PC-3 (cell line): ENCODE results near the gene JTB. TPM values are rescaled to one million over a fixed set of nuclear protein-coding genes. Genes with fewer than 3 reads are reported as not detected.
"Not testable (repeated sequence)": the region's sequence is repeated elsewhere in the genome, so short reads cannot be mapped to it uniquely, and the experiment has no call there.

Experiments used
- ATAC-seq: fragments of 200-7000 bp; cut with Tn5 transposase; 2 replicates; pipeline ENCODE4 v1.9.1; 2020; ENCODE audit warnings: mild to moderate bottlenecking, moderate library complexity
- BruUV-seq: library from RNA; stranded (reverse); fragments of 400-500 nt; replicated peaks from 2 replicates; lab custom pipeline; 2021; lab: Mats Ljungman, UMichigan
- CTCF ChIA-PET: fragments of 300-600 bp; sonication (Branson Sonifier 250); formaldehyde crosslinking; loops from one replicate; lab custom pipeline; 2022; ENCODE audit warnings: antibody characterized with exemption; lab: Charles Lee
- POLR2A ChIA-PET: fragments of 300-600 bp; sonication (Branson Sonifier 250); formaldehyde crosslinking; loops from one replicate; lab custom pipeline; 2022; ENCODE audit warnings: antibody characterized with exemption; ENCODE audit not compliant: unreplicated experiment; lab: Charles Lee
- DNase-seq: peaks from one replicate; pipeline ENCODE4 v3.0.0-alpha.2; 2015
- H2AFZ ChIP-seq: fragments of 300-600 bp; sonication (generic); 2 replicates; pipeline ENCODE4 v1.6.0; 2016; ENCODE audit warnings: antibody characterized with exemption, low read length
- H3F3A ChIP-seq: fragments of 300-600 bp; sonication (generic); one replicate; pipeline ENCODE4 v1.6.0; 2017; ENCODE audit warnings: antibody characterized with exemption, low read length, control low read depth, mild to moderate bottlenecking; ENCODE audit not compliant: unreplicated experiment
- H3K27ac ChIP-seq: fragments of 300-600 bp; sonication (generic); 2 replicates; pipeline ENCODE4 v1.5.1; 2016; ENCODE audit warnings: mild to moderate bottlenecking, low read length
- H3K27me3 ChIP-seq: fragments of 300-600 bp; sonication (generic); 2 replicates; pipeline ENCODE4 v1.6.1; 2016; ENCODE audit warnings: low read length, mixed read lengths
- H3K36me3 ChIP-seq: fragments of 300-600 bp; sonication (generic); 2 replicates; pipeline ENCODE4 v1.6.1; 2016; ENCODE audit warnings: low read depth, mixed run types, low read length, mixed read lengths
- H3K4me1 ChIP-seq: fragments of 300-600 bp; sonication (generic); 2 replicates; pipeline ENCODE4 v1.5.1; 2016; ENCODE audit warnings: low read length; ENCODE audit not compliant: insufficient read depth
- H3K4me2 ChIP-seq: fragments of 300-600 bp; sonication (generic); 2 replicates; pipeline ENCODE4 v1.6.0; 2016; ENCODE audit warnings: low read length
- H3K4me3 ChIP-seq: fragments of 300-600 bp; sonication (generic); 2 replicates; pipeline ENCODE4 v1.5.1; 2016; ENCODE audit warnings: mild to moderate bottlenecking, low read length, mixed read lengths
- H3K79me2 ChIP-seq: fragments of 300-600 bp; sonication (generic); 2 replicates; pipeline ENCODE4 v1.6.1; 2017; ENCODE audit warnings: low read length, mixed read lengths
- H3K9ac ChIP-seq: fragments of 300-600 bp; sonication (generic); 2 replicates; pipeline ENCODE4 v1.6.0; 2016; ENCODE audit warnings: mild to moderate bottlenecking, low read length
- H3K9me2 ChIP-seq: fragments of 300-600 bp; sonication (generic); replicated peaks from 2 replicates; pipeline ENCODE4 v1.6.1; 2016; ENCODE audit warnings: mixed run types, low read length, mixed read lengths
- H3K9me3 ChIP-seq: fragments of 300-600 bp; sonication (generic); 2 replicates; pipeline ENCODE4 v1.6.1; 2016; ENCODE audit warnings: low read length, mixed read lengths
- H4K20me1 ChIP-seq: fragments of 300-600 bp; sonication (generic); 2 replicates; pipeline ENCODE4 v1.6.1; 2016; ENCODE audit warnings: low read length, mixed read lengths
- EZH2 ChIP-seq: fragments of 300-600 bp; sonication (generic); IDR thresholded peaks from one replicate; pipeline ENCODE4 v1.6.1; 2017; ENCODE audit warnings: antibody characterized with exemption, mild to moderate bottlenecking, low read length; ENCODE audit not compliant: unreplicated experiment
- EZH2phosphoT487 ChIP-seq: fragments of 300-600 bp; sonication (generic); IDR thresholded peaks from 2 replicates; pipeline ENCODE4 v1.6.1; 2018; ENCODE audit warnings: mild to moderate bottlenecking, antibody characterized with exemption, low read length, borderline replicate concordance
- intact Hi-C: fragments of 100-400 bp; cut with micrococcal nuclease; formaldehyde crosslinking; loops from 2 replicates; pipeline ENCODE4 v1.9.0; 2023
- total RNA-seq: library from RNA; depleted of rRNA; stranded (reverse); fragments of >200 nt; gene quantifications from 2 replicates; pipeline ENCODE4 v1.2.3, GENCODE V29; 2014
- TF ChIP-seq, protein P1 (sequence below): fragments of 300-600 bp; sonication (generic); conservative IDR thresholded peaks from 2 replicates; pipeline ENCODE4 v1.5.1; 2017; ENCODE audit warnings: antibody characterized with exemption, low read depth, mild to moderate bottlenecking, low read length

JTB gene
- total RNA-seq, 1 experiment from 2014 or later = 377 TPM

DNA sequence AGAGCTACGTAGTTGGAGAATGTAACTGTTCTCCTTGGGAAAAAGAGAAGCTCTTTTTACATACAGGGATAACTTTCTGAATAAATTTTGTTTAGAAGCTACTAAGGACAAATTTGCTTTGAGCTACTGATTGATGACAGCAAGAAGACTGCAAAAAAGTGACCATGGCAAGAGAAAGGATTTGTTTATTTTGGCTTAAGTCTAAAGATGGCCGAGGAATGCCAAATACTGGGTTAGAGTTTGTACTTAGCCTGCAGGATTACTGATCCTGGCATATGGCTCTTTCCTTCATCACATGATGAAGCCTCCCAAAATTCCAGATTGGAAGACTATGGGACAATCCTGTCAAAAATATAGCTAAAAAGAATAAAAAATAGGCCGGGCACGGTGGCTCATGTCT lies 41.8 kb upstream of the JTB start:
- Histone ChIP-seq H3K27me3 (no peaks in the 10 kb centered on the region), H3F3A (no peaks in the 10 kb centered on the region), H3K9me2 (no peaks in the 10 kb centered on the region), H3K9me3 (no peaks in the 10 kb centered on the region), H2AFZ (no peak overlapping the region), H3K4me1 (0 out of 2 replicates have a peak, but pooled peaks cover 3% of the 10 kb centered on the region), H3K4me2 (no peak overlapping the region), H3K79me2 (no peaks in the 10 kb centered on the region), H4K20me1 (no peaks in the 10 kb centered on the region), H3K9ac (no peak overlapping the region), H3K4me3 (no peak overlapping the region), H3K27ac (no peak overlapping the region), H3K36me3 (no peaks in the 10 kb centered on the region)
- BruUV-seq = no TSS peak
- DNase-seq (no peak), ATAC-seq (no peak)
- CTCF ChIA-PET = no interaction called here
- intact Hi-C loops = no loop called here
- TF ChIP-seq EZH2phosphoT487 (no peak), EZH2 (no peak)
- TF ChIP-seq, protein P1, sequence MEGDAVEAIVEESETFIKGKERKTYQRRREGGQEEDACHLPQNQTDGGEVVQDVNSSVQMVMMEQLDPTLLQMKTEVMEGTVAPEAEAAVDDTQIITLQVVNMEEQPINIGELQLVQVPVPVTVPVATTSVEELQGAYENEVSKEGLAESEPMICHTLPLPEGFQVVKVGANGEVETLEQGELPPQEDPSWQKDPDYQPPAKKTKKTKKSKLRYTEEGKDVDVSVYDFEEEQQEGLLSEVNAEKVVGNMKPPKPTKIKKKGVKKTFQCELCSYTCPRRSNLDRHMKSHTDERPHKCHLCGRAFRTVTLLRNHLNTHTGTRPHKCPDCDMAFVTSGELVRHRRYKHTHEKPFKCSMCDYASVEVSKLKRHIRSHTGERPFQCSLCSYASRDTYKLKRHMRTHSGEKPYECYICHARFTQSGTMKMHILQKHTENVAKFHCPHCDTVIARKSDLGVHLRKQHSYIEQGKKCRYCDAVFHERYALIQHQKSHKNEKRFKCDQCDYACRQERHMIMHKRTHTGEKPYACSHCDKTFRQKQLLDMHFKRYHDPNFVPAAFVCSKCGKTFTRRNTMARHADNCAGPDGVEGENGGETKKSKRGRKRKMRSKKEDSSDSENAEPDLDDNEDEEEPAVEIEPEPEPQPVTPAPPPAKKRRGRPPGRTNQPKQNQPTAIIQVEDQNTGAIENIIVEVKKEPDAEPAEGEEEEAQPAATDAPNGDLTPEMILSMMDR = no peak
- POLR2A ChIA-PET = no interaction called here

DNA sequence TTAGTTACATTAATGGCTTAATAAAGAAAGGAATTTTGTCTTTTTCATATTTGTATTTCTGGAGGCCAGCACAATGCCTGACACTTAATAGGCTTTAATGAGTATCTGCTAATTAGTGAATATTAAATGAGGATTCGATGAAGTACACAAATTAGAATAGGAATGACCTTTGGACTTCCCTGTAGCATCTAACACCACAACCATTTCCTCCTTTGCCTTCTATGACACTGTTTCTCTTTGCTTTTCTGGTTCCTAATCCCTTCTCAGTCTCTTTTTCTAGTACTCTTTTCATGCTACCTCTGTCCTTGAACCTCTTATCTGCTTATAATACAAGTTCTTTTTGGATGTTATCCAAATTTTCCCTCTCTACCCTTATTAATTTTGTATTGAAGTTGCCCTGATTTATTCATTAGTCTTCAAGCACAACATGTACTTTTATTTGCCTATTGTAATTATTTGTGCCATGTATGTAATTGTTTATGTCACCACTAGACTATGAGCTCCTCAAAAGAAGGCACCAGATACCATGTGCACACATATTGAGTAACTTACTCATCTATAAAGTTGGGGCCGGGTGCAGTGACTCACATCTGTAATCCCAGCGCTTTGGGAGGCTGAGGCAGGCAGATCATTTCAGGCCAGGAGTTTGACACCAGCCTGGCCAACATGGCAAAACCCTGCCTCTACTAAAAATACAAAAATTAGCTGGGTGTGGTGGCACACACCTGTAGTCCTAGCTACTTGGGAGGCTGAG lies 36.9 kb upstream of the JTB start:
- no peak overlapping the region for H3K27ac ChIP-seq
- H3F3A ChIP-seq = no peaks in the 10 kb centered on the region
- DNase-seq = peak; percentile 62
- H4K20me1 ChIP-seq = no peaks in the 10 kb centered on the region
- no peak overlapping the region for H2AFZ ChIP-seq
- POLR2A ChIA-PET = no interaction called here
- H3K9me3 ChIP-seq = no peaks in the 10 kb centered on the region
- H3K4me2 ChIP-seq = no peak overlapping the region
- no TSS peak for BruUV-seq
- no peak overlapping the region for H3K9ac ChIP-seq
- peak; percentile 69 for ATAC-seq
- no peaks in the 10 kb centered on the region for H3K27me3 ChIP-seq
- CTCF ChIA-PET = interaction anchor here (0.6 kb wide), 1 partner anchor 821 kb away, joined by 4 read pairs; no protein-coding TSS in a partner anchor
- H3K4me3 ChIP-seq = no peak overlapping the region
- no peaks in the 10 kb centered on the region for H3K79me2 ChIP-seq
- 0 out of 2 replicates have a peak, but pooled peaks cover 6% of the 10 kb centered on the region for H3K4me1 ChIP-seq
- intact Hi-C loops = no loop called here
- no peaks in the 10 kb centered on the region for H3K9me2 ChIP-seq
- no peaks in the 10 kb centered on the region for H3K36me3 ChIP-seq
- TF ChIP-seq, protein P1 = no peak; the same call in 1 of the 2 replicates

DNA sequence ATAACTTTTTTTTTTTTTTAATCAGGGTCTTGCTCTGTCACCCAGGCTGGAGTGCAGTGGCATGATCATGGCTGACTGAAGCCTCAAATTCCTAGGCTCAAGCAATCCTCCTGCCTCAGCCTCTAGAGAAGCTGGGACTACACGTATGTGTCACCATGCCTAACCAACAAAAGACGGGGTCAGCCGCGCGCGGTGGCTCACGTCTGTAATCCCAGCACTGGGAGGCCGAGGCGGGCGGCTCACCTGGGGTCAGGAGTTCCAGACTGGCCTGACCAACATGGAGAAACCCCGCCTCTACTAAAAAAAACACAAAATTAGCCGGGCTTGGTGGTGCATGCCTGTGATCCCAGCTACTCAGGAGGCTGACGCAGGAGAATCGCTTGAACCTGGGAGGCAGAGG lies 35.1 kb upstream of the JTB start:
- CTCF ChIA-PET, H3K9me2 ChIP-seq, H4K20me1 ChIP-seq, H3K4me1 ChIP-seq, H3K79me2 ChIP-seq, intact Hi-C loops, H3F3A ChIP-seq, H3K27me3 ChIP-seq, H3K4me3 ChIP-seq, H3K9me3 ChIP-seq, H3K36me3 ChIP-seq, H3K27ac ChIP-seq, BruUV-seq, DNase-seq, H3K4me2 ChIP-seq, ATAC-seq, H2AFZ ChIP-seq, H3K9ac ChIP-seq, POLR2A ChIA-PET: not testable (repeated sequence)
